HuH-7 (cell line): ENCODE measurements around the gene ARHGAP32.
"Not testable (repeated sequence)": the region's sequence is repeated elsewhere in the genome, so short reads cannot be mapped to it uniquely, and the experiment has no call there.

Source experiments
- DNase-seq: peaks from one replicate; pipeline ENCODE4 v3.0.0; 2011; ENCODE audit warnings: low spot score

The ARHGAP32 gene

DNA sequence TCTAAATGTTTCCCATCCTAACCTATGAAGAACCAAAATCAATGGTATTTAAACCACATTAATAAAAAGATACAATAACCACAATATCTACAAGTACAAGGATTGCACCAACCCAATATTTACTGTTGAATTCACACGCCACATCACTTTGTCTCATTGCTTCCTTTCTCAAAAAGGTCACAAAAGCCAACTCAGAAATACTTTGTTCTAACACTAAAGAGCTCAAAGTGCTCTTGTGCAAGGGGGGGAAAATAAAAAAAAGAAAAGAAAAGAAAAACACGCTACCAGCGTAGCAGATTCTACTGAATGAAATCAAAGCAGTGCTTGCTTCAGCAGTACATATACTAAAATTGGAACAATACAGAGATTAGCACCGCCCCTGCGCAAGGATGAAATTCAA lies 10.5 kb upstream of the ARHGAP32 start:
- DNase-seq: no peak

GRCh38 chr11:129195682-129196081 lies 3.6 kb upstream of the ARHGAP32 start:
- DNase-seq: no peak

DNA sequence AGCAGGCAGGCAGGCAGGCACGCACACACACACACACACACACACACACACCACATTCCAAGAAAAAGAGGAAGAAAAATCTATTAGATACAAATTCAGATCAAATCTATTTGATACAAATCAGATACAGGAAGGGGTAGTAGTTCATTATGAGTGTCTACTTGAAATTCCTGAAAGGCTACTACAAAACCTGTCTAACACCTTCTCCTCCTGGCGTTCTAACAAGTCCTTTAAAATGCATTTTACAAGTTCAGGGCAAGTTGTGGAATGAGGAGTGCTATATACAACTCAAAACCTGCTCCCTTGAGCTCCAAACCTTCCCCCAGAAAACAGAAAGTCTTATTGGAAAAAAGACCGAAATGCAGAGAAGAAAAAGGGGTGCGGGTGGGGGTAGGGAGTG lies 476 bp downstream of the ARHGAP32 start:
- no peak for DNase-seq

DNA sequence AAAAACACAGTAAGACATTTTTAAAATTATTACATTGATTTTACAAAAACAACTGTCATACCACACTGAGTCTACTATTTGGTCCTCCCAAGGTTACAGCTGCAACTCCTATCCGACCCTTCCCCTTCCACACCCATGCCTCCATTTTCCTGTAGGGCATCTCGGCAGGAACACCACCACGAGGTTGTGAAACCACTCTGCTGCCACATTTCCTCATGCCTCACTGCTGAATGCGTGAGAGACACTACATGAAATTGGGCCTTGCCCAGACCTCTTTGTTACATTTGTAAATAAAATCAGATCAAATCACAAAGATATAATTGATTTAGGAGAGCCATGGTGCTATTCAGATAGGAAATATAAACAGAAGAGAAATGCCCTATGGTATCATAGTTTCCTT lies 2.0 kb downstream of the ARHGAP32 start:
- DNase-seq: no peak

GRCh38 chr11:129189646-129190045 lies 2.5 kb downstream of the ARHGAP32 start:
- no peak for DNase-seq

GRCh38 chr11:129185082-129185481 lies 7.0 kb downstream of the ARHGAP32 start:
- not testable (repeated sequence) for DNase-seq

GRCh38 chr11:129184581-129184980 lies 7.5 kb downstream of the ARHGAP32 start:
- no peak for DNase-seq

- DNase-seq: no peak
These were observed 24.8 kb downstream of the ARHGAP32 start for GRCh38 chr11:129167315-129167714.

- no peak for DNase-seq
These were observed 28.4 kb downstream of the ARHGAP32 start for GRCh38 chr11:129163714-129164164.

- DNase-seq: not testable (repeated sequence)
These were observed 35.0 kb downstream of the ARHGAP32 start for GRCh38 chr11:129157080-129157479.

DNA sequence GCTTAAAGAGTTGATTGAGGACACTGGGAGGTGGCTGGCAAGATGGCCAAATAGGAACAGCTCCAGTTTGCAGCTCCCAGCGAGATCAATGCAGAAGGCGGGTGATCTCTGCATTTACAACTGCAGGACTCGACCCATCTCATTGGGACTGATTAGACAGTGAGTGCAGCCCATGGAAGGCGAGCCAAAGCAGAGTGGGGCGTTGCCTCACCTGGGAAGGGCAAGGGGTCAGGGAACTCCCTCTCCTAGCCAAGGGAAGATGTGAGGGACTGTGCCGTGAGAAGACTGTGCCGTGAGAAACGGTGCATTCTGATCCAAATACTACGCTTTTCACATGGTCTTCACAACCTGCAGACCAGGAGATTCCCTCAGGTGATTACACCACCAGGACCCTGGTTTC lies 36.4 kb downstream of the ARHGAP32 start:
- no peak for DNase-seq

DNA sequence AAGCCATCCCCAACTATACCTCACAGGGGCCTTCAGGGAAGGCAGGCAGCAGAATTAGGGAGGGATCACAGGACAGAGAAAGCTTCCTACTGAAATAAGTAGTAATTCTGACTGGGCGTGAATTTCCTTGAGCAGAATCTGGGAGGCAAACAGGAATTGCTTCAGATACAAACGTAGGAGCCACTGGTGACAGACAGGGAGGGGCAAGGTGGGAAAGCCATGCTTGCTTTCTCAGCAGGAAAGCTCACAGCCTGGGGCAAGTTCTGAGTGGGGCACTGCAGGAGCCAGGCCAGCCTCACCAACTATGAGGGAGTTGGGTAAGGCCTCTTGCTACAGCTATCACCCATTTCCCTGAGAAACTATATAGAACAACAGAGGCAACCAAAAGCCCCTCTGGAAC lies 43.6 kb downstream of the ARHGAP32 start:
- no peak for DNase-seq

- DNase-seq: no peak
These were observed 45.9 kb downstream of the ARHGAP32 start for GRCh38 chr11:129146191-129146590.

- no peak for DNase-seq
These were observed 46.8 kb downstream of the ARHGAP32 start for GRCh38 chr11:129145276-129145675.

GRCh38 chr11:129144256-129144655 lies 47.9 kb downstream of the ARHGAP32 start:
- DNase-seq: no peak

GRCh38 chr11:129143335-129143734 lies 48.8 kb downstream of the ARHGAP32 start:
- DNase-seq: peak; percentile 26

- DNase-seq: no peak
These were observed 50.2 kb downstream of the ARHGAP32 start for GRCh38 chr11:129141748-129142523.

DNA sequence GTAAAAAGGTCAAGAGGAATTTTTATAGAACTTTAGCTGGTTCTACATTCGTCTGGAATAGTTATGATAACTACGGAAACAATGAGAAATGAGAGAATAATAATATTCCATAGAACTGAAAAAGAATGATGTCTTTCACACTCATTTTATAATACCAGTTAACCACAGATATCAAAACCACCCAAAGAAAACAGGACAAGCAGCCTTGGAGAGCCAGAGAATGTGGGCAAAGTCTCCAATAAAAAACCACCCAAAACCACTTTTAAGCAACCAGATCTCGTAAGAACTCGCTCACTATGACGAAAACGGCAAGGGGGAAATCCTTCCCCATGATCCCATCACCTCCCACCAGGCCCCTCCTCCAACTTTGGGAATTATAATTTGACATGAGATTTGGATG lies 60.8 kb downstream of the ARHGAP32 start:
- DNase-seq: no peak

DNA sequence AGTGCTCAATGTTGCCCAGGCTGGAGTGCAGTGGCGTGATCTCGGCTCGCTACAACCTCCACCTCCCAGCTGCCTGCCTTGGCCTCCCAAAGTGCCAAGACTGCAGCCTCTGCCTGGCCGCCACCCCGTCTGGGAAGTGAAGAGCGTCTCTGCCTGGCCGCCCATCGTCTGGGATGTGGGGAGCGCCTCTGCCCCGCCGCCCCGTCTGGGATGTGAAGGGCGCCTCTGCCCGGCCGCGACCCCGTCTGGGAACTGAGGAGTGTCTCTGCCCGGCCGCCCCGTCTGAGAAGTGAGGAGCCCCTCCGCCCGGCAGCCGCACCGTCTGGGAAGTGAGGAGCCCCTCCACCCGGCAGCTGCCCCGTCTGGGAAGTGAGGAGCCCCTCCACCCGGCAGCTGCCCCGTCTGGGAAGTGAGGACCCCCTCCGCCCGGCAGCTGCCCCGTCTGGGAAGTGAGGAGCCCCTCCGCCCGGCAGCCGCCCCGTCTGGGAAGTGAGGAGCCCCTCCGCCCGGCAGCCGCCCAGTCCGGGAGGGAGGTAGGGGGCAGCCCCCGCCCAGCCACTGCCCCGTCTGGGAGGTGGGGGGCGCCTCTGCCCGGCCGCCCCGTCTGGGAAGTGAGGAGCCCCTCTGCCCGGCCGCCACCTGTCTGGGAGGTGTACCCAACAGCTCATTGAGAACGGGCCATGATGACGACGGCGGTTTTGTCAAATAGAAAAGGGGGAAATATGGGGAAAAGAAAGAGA lies 63.1 kb downstream of the ARHGAP32 start:
- not testable (repeated sequence) for DNase-seq

- DNase-seq: no peak
These were observed 73.1 kb downstream of the ARHGAP32 start for GRCh38 chr11:129119036-129119435.

DNA sequence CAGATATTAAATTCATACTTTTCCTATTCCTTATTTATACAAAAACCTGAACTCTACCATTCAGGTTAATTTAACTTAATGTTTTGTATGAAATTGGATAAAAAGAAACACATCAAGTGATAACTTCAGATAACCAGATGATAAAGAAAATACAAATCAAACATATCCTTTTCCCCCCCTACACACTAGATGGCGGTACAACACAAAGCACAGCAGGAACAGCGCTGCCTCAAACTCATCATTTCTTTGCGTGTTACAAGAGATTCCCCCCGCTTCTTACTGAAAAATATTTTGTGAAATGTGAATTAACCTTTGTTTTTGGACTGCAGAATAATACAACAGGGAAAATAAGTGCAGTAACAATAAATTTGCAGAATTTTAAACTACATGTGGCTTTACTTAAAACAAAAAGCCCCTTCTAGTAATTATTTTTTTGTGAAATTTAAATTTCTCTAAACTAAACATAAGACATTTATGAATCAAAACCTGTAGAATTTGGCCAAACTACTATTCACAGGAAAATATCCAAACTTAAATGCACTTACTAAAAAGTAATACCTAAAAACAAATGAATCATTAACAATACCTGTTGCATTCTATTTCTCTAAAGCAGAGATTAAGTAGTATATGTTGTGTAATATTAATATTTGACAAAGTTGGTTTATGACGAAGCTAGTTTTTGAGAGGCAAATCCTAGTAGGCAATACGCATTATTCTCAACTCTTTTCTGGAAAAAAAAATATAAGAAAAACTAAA lies 74.4 kb downstream of the ARHGAP32 start:
- DNase-seq: peak; percentile 21
